B cell (primary cell): ENCODE measurements around the gene FLVCR1.

Experiments used
- CTCF ChIP-seq: fragments of 200-600 bp; IDR thresholded peaks from one replicate; pipeline ENCODE4 v1.8.0; 2022; ENCODE audit warnings: antibody characterized with exemption, mild to moderate bottlenecking
- EZH2 ChIP-seq: IDR thresholded peaks from 2 replicates; pipeline ENCODE4 v1.6.1; 2012; ENCODE audit warnings: borderline replicate concordance, low read depth, mild to moderate bottlenecking, moderate library complexity, low read length; ENCODE audit not compliant: insufficient read depth, poor library complexity, severe bottlenecking

GRCh38 chr1:212941452-212941851 is 83.4 kb downstream of the FLVCR1 start:
- TF ChIP-seq CTCF (no peak), EZH2 (no peak)
